Liver (tissue), 2 donors: Measurements from ENCODE around the gene PPP1R26.

Experiments used
- MAX ChIP-seq: IDR thresholded peaks from 2 replicates; pipeline ENCODE4 v1.6.1; 2016; ENCODE audit warnings: antibody characterized with exemption
- TF ChIP-seq, protein P1 (sequence below): fragments of 150-350 bp; IDR thresholded peaks from 2 replicates; pipeline ENCODE4 v1.5.1; 2017; ENCODE audit warnings: improper control_type of control experiment, low read depth, low read length; ENCODE audit not compliant: missing input control
- donor health status: healthy.

DNA sequence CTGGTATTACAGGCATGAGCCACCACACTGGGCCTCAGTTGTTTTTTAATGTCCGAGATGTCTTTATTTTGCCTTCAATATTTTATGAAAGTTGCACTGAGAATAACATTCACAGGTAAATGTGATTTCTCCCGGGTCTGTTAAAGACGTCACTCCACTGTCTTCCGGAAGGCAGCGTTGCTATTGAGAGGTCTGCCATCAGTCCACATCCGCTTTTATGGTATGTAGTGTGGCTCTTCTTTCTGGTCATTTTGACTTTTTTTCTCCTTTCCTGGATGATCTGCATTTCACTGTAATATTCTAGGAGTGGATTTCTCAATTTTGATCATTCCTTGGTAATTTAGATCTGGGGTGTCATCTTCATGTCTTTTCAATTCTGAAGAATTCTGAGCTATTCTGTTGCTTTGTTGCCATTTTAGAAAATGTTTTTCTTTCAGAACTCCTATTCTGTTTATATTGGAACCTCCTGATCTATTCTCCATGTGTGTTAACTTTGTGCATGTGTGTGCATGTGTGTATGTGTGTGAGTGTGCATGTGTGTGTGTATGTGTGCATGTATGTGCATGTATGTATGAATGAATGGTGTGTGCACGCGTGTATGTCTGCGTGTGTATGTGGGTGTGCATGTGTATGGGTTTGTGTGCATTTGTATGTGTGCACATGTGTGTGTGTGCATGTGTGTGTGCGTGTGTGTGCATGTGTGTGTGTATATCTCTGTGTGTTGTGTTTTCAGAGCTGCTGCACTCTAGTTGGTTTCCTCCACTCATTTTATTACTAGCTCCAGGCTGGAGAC lies 39.8 kb downstream of the PPP1R26 start:
- TF ChIP-seq, protein P1, sequence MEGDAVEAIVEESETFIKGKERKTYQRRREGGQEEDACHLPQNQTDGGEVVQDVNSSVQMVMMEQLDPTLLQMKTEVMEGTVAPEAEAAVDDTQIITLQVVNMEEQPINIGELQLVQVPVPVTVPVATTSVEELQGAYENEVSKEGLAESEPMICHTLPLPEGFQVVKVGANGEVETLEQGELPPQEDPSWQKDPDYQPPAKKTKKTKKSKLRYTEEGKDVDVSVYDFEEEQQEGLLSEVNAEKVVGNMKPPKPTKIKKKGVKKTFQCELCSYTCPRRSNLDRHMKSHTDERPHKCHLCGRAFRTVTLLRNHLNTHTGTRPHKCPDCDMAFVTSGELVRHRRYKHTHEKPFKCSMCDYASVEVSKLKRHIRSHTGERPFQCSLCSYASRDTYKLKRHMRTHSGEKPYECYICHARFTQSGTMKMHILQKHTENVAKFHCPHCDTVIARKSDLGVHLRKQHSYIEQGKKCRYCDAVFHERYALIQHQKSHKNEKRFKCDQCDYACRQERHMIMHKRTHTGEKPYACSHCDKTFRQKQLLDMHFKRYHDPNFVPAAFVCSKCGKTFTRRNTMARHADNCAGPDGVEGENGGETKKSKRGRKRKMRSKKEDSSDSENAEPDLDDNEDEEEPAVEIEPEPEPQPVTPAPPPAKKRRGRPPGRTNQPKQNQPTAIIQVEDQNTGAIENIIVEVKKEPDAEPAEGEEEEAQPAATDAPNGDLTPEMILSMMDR = no peak
- no peak for TF ChIP-seq MAX
